HEK293 (cell line): ENCODE results near the gene FBXO10.

ENCODE experiments used
- CTCF ChIA-PET: fragments of 350-600 bp; formaldehyde crosslinking; extraction: SDS; loops from one replicate; lab custom pipeline; 2021; ENCODE audit warnings: antibody characterized with exemption; lab: Yijun Ruan, JAX
- POLR2A ChIA-PET: fragments of 300-600 bp; formaldehyde crosslinking; extraction: SDS; loops from one replicate; lab custom pipeline; 2020; ENCODE audit warnings: antibody characterized with exemption, inconsistent platforms; lab: Yijun Ruan, JAX
- H3K27ac ChIP-seq: fragments of 200-500 bp; sonication (Bioruptor generic); 2 replicates; pipeline ENCODE4 v1.5.1; 2014; ENCODE audit warnings: low read depth, low read length, control low read depth, inconsistent platforms; ENCODE audit errors: extremely low read depth
- H3K36me3 ChIP-seq, 2 experiments: fragments of 200-500 bp in 1 of 2; sonication (Bioruptor generic) in 1 of 2; 1 replicate in 1 of 2; 2 replicates in 1 of 2; pipeline ENCODE4 v1.5.1; 2014 to 2017; ENCODE audit warnings: inconsistent platforms in 2 of 2, low read length in 2 of 2; ENCODE audit not compliant: control insufficient read depth in 2 of 2, insufficient read depth in 1 of 2
- H3K4me1 ChIP-seq: fragments of 200-500 bp; sonication (Bioruptor generic); 2 replicates; pipeline ENCODE4 v1.5.1; 2014; ENCODE audit warnings: mild to moderate bottlenecking, low read length, inconsistent platforms; ENCODE audit not compliant: control insufficient read depth, insufficient read depth
- H3K4me3 ChIP-seq: 2 replicates; pipeline ENCODE4 v1.5.1; 2011; ENCODE audit warnings: low read depth, mild to moderate bottlenecking, control low read depth, low read length, moderate library complexity
- H3K9me3 ChIP-seq: fragments of 200-500 bp; sonication (Bioruptor generic); 2 replicates; pipeline ENCODE4 v1.5.1; 2014; ENCODE audit warnings: low read depth, low read length, inconsistent platforms; ENCODE audit not compliant: control insufficient read depth, insufficient read depth
- EGR2 ChIP-seq: fragments of 450-650 bp; formaldehyde crosslinking; IDR thresholded peaks from 2 replicates; pipeline ENCODE4 v1.5.1; 2016; ENCODE audit warnings: low read depth, missing biosample characterization, missing genetic modification characterization
- OVOL3 ChIP-seq: fragments of 450-650 bp; formaldehyde crosslinking; IDR thresholded peaks from 2 replicates; pipeline ENCODE4 v1.5.1; 2016; ENCODE audit warnings: missing biosample characterization, missing genetic modification characterization
- SCRT1 ChIP-seq: fragments of 450-650 bp; formaldehyde crosslinking; IDR thresholded peaks from 2 replicates; pipeline ENCODE4 v1.5.1; 2016; ENCODE audit warnings: missing biosample characterization, missing genetic modification characterization, borderline replicate concordance
- SCRT2 ChIP-seq: fragments of 450-650 bp; formaldehyde crosslinking; IDR thresholded peaks from 2 replicates; pipeline ENCODE4 v1.5.1; 2016; ENCODE audit warnings: missing biosample characterization, missing genetic modification characterization
- SP7 ChIP-seq: fragments of 450-650 bp; formaldehyde crosslinking; IDR thresholded peaks from 2 replicates; pipeline ENCODE4 v1.5.1; 2016; ENCODE audit warnings: missing biosample characterization, missing genetic modification characterization
- ZFP37 ChIP-seq: fragments of 450-650 bp; formaldehyde crosslinking; IDR thresholded peaks from 2 replicates; pipeline ENCODE4 v1.5.1; 2016; ENCODE audit warnings: missing biosample characterization, missing genetic modification characterization
- ZNF132 ChIP-seq: fragments of 450-650 bp; formaldehyde crosslinking; IDR thresholded peaks from 2 replicates; pipeline ENCODE4 v1.5.1; 2017; ENCODE audit warnings: missing biosample characterization, missing genetic modification characterization, borderline replicate concordance
- ZNF138 ChIP-seq: fragments of 450-650 bp; formaldehyde crosslinking; IDR thresholded peaks from 2 replicates; pipeline ENCODE4 v1.5.1; 2016; ENCODE audit warnings: missing biosample characterization, missing genetic modification characterization, borderline replicate concordance
- ZNF155 ChIP-seq: fragments of 450-650 bp; formaldehyde crosslinking; IDR thresholded peaks from 2 replicates; pipeline ENCODE4 v1.5.1; 2016; ENCODE audit warnings: missing biosample characterization, missing genetic modification characterization
- ZNF266 ChIP-seq: fragments of 450-650 bp; formaldehyde crosslinking; IDR thresholded peaks from 2 replicates; pipeline ENCODE4 v1.5.1; 2016; ENCODE audit warnings: missing biosample characterization, missing genetic modification characterization, low read depth
- ZNF302 ChIP-seq: fragments of 450-650 bp; formaldehyde crosslinking; IDR thresholded peaks from 2 replicates; pipeline ENCODE4 v1.5.1; 2016; ENCODE audit warnings: missing biosample characterization, missing genetic modification characterization, low read depth
- ZNF391 ChIP-seq: fragments of 450-650 bp; formaldehyde crosslinking; IDR thresholded peaks from 2 replicates; pipeline ENCODE4 v1.5.1; 2016; ENCODE audit warnings: low read depth, missing biosample characterization, missing genetic modification characterization, borderline replicate concordance
- ZNF585B ChIP-seq: fragments of 450-650 bp; formaldehyde crosslinking; IDR thresholded peaks from 2 replicates; pipeline ENCODE4 v1.5.1; 2016; ENCODE audit warnings: missing biosample characterization, missing genetic modification characterization
- ZNF707 ChIP-seq: fragments of 450-650 bp; formaldehyde crosslinking; IDR thresholded peaks from 2 replicates; pipeline ENCODE4 v1.5.1; 2016; ENCODE audit warnings: missing biosample characterization, missing genetic modification characterization
- ZNF791 ChIP-seq: fragments of 450-650 bp; formaldehyde crosslinking; IDR thresholded peaks from 2 replicates; pipeline ENCODE4 v1.5.1; 2016; ENCODE audit warnings: missing biosample characterization, missing genetic modification characterization
- ZNF792 ChIP-seq: fragments of 450-650 bp; formaldehyde crosslinking; IDR thresholded peaks from 2 replicates; pipeline ENCODE4 v1.5.1; 2016; ENCODE audit warnings: missing biosample characterization, missing genetic modification characterization
- TF ChIP-seq, protein P1 (sequence below): fragments of 450-650 bp; formaldehyde crosslinking; IDR thresholded peaks from 2 replicates; pipeline ENCODE4 v1.5.1; 2016; ENCODE audit warnings: missing biosample characterization, missing genetic modification characterization
- TF ChIP-seq, protein P2 (sequence below): fragments of 450-650 bp; formaldehyde crosslinking; optimal IDR thresholded peaks from 2 replicates; pipeline ENCODE3; 2016; ENCODE audit warnings: missing biosample characterization, mild to moderate bottlenecking, missing genetic modification characterization
- TF ChIP-seq, protein P3 (sequence below): fragments of 450-650 bp; formaldehyde crosslinking; IDR thresholded peaks from 2 replicates; pipeline ENCODE4 v1.5.1; 2016; ENCODE audit warnings: missing biosample characterization, missing genetic modification characterization
- TF ChIP-seq, protein P4 (sequence below): fragments of 450-650 bp; formaldehyde crosslinking; IDR thresholded peaks from 2 replicates; pipeline ENCODE4 v1.5.1; 2017; ENCODE audit warnings: missing biosample characterization, missing genetic modification characterization

The FBXO10 gene

DNA sequence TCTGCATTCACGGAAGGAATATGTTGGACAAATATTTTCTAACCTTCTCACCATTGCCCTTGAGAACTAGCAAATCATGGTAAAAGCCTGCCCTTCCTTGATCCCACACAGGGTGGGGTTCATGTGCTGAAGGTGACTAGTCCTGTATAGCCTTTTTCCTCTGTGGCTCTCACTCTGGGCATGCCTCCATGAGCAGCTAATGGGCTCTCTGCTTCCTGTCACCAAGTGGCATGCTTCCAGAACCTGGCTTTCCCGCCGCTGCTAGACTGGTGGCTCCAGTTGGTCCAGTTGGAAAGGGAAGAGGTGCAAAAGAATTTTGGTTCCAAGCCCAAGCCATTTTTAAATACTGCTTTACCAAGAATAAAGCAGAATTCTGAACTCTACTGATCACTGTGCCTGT is 35.5 kb downstream of the FBXO10 start:
- Histone ChIP-seq H3K9me3 (no peaks in the 10 kb centered on the region), H3K36me3 (peaks cover 0 to 55% of the 10 kb centered on the region in 2 experiments; a peak in 2 of 3 replicates), H3K4me3 (no peak overlapping the region), H3K27ac (no peak overlapping the region), H3K4me1 (no peaks in the 10 kb centered on the region)
- CTCF ChIA-PET = no interaction called here
- POLR2A ChIA-PET = no interaction called here
- TF ChIP-seq ZNF391 (tag by site-specific recombination) = no peak
- no peak for TF ChIP-seq ZNF266
- TF ChIP-seq, protein P1, sequence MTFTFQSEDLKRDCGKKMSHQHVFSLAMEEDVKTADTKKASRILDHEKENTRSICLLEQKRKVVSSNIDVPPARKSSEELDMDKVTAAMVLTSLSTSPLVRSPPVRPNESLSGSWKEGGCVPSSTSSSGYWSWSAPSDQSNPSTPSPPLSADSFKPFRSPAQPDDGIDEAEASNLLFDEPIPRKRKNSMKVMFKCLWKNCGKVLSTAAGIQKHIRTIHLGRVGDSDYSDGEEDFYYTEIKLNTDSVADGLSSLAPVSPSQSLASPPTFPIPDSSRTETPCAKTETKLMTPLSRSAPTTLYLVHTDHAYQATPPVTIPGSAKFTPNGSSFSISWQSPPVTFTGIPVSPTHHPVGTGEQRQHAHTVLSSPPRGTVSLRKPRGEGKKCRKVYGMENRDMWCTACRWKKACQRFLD (tag by site-specific recombination) = no peak
- TF ChIP-seq ZNF707 = no peak
- TF ChIP-seq, protein P2, sequence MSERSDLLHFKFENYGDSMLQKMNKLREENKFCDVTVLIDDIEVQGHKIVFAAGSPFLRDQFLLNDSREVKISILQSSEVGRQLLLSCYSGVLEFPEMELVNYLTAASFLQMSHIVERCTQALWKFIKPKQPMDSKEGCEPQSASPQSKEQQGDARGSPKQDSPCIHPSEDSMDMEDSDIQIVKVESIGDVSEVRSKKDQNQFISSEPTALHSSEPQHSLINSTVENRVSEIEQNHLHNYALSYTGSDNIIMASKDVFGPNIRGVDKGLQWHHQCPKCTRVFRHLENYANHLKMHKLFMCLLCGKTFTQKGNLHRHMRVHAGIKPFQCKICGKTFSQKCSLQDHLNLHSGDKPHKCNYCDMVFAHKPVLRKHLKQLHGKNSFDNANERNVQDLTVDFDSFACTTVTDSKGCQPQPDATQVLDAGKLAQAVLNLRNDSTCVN = no peak
- no peak for TF ChIP-seq ZNF791
- TF ChIP-seq, all 188 proteins: peak for 0

DNA sequence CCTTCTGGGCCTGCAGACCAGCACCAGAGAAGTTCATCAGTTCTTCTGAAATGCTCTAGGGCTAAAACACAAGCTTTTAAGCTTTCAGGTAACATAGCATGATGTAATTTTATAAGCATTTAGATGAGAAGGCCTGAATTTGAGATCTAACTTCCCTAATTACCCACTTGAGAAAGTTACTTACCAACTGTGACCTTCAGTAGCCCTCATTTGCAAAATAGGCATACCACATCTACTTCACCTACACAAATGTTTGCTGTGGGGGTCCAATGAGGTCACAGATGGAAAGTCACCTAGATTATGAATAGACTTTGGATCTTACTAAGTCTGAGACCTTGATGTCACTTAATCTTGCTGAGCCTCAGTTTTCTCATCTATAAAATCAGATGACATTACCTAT is 36.5 kb downstream of the FBXO10 start:
- H3K4me3 ChIP-seq = no peak overlapping the region
- no peaks in the 10 kb centered on the region for H3K4me1 ChIP-seq
- no peak for TF ChIP-seq ZNF155 (tag by site-specific recombination)
- no peak for TF ChIP-seq SP7
- TF ChIP-seq ZNF792 = no peak
- no peak for TF ChIP-seq ZFP37 (tag by site-specific recombination)
- TF ChIP-seq SCRT2 (tag by site-specific recombination) = no peak
- no peak for TF ChIP-seq SCRT1 (tag by site-specific recombination)
- TF ChIP-seq ZNF132 (tag by site-specific recombination) = no peak
- TF ChIP-seq OVOL3 (tag by site-specific recombination) = no peak
- TF ChIP-seq, protein P3, sequence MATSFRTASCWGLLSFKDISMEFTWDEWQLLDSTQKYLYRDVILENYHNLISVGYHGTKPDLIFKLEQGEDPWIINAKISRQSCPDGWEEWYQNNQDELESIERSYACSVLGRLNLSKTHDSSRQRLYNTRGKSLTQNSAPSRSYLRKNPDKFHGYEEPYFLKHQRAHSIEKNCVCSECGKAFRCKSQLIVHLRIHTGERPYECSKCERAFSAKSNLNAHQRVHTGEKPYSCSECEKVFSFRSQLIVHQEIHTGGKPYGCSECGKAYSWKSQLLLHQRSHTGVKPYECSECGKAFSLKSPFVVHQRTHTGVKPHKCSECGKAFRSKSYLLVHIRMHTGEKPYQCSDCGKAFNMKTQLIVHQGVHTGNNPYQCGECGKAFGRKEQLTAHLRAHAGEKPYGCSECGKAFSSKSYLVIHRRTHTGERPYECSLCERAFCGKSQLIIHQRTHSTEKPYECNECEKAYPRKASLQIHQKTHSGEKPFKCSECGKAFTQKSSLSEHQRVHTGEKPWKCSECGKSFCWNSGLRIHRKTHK (tag by site-specific recombination) = no peak
- TF ChIP-seq ZNF302 (tag by site-specific recombination) = no peak
- no peak for TF ChIP-seq ZNF585B (tag by site-specific recombination)
- TF ChIP-seq, protein P2 = no peak
- no peak overlapping the region for H3K27ac ChIP-seq
- ChIA-PET CTCF (no interaction called here), POLR2A (no interaction called here)
- H3K9me3 ChIP-seq = no peaks in the 10 kb centered on the region
- peaks cover 0 to 61% of the 10 kb centered on the region in 2 experiments; a peak in 2 of 3 replicates for H3K36me3 ChIP-seq

DNA sequence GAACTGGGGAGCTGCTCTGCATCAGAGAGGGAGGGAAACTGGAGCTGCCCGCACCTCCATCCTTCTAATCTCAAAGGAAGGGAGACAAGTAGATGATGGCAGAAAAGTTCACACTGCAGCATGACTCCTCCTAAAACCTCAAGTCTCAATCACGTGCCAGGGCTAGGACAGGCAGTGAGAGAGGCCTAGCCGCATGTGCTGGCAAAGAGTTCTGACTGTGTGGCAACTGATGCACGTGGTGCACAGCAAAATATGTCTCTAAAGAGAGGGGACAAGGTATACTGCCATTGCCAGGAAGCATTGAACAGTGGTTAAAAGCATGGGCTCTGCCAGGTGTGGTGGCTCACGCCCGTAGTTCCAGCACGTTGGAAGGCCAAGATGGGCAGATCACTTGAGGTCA is 38.1 kb downstream of the FBXO10 start:
- Histone ChIP-seq H3K4me1 (no peaks in the 10 kb centered on the region), H3K36me3 (peaks cover 0 to 65% of the 10 kb centered on the region in 2 experiments; a peak in 2 of 3 replicates), H3K27ac (no peak overlapping the region), H3K4me3 (no peak overlapping the region), H3K9me3 (no peaks in the 10 kb centered on the region)
- ChIA-PET CTCF (interaction anchor here (0.7 kb wide), 1 partner anchor 127 kb away, joined by 4 read pairs; no protein-coding TSS in a partner anchor), POLR2A (no interaction called here)
- TF ChIP-seq, protein P4, sequence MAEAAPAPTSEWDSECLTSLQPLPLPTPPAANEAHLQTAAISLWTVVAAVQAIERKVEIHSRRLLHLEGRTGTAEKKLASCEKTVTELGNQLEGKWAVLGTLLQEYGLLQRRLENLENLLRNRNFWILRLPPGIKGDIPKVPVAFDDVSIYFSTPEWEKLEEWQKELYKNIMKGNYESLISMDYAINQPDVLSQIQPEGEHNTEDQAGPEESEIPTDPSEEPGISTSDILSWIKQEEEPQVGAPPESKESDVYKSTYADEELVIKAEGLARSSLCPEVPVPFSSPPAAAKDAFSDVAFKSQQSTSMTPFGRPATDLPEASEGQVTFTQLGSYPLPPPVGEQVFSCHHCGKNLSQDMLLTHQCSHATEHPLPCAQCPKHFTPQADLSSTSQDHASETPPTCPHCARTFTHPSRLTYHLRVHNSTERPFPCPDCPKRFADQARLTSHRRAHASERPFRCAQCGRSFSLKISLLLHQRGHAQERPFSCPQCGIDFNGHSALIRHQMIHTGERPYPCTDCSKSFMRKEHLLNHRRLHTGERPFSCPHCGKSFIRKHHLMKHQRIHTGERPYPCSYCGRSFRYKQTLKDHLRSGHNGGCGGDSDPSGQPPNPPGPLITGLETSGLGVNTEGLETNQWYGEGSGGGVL (tag by site-specific recombination) = no peak
- no peak for TF ChIP-seq ZNF138
- no peak for TF ChIP-seq EGR2 (tag by site-specific recombination)
